IPS-18a (cell line): ENCODE data around the gene SLC44A1.
A peak's percentile ranks its signal among the peaks of the same experiment; 100 is the strongest.

Experiments used
- H3K27ac ChIP-seq: one replicate; pipeline ENCODE4 v1.5.1; 2013; ENCODE audit warnings: low read length
- H3K27me3 ChIP-seq: one replicate; pipeline ENCODE4 v1.6.1; 2013; ENCODE audit warnings: mild to moderate bottlenecking, low read length; ENCODE audit not compliant: control insufficient read depth, insufficient read depth
- H3K36me3 ChIP-seq: one replicate; pipeline ENCODE4 v1.6.1; 2013; ENCODE audit warnings: low read depth, low read length; ENCODE audit not compliant: control insufficient read depth
- H3K4me1 ChIP-seq: one replicate; pipeline ENCODE4 v1.6.1; 2013; ENCODE audit warnings: low read depth, low read length; ENCODE audit not compliant: control insufficient read depth
- H3K4me3 ChIP-seq: one replicate; pipeline ENCODE4 v1.5.1; 2013; ENCODE audit warnings: low read length
- H3K9ac ChIP-seq: one replicate; pipeline ENCODE4 v1.6.1; 2013; ENCODE audit warnings: mild to moderate bottlenecking, low read length, moderate library complexity
- H3K9me3 ChIP-seq: one replicate; pipeline ENCODE4 v1.6.1; 2013; ENCODE audit warnings: low read depth, low read length; ENCODE audit not compliant: control insufficient read depth

The SLC44A1 gene

DNA sequence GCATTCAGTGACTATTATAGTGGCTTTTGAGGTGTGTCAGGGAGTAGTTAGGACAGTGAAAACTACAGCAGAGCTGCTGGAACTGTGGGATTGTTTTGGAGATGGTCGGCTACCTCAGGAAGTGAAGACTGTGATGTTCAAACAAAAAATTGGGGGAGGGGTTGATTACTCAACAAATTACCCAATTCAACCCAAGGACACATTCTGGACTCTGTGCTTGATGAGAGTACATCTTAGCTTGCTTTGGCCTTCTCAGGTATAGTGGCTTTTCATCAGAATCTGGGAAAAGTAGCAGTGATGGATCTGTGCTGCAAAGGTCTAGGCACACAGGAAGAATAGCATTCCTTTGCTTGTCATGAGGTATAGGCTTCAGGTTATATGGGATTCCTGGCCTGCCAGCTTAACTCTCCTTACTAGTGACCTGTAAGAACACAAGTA lies 47.0 kb downstream of the SLC44A1 start:
- Histone ChIP-seq H3K4me3 (no peak overlapping the region), H3K27ac (peak overlapping the region; percentile 60), H3K9ac (no peak overlapping the region), H3K36me3 (no peaks in the 10 kb centered on the region), H3K27me3 (no peaks in the 10 kb centered on the region), H3K9me3 (no peaks in the 10 kb centered on the region), H3K4me1 (peaks cover 74% of the 10 kb centered on the region)

DNA sequence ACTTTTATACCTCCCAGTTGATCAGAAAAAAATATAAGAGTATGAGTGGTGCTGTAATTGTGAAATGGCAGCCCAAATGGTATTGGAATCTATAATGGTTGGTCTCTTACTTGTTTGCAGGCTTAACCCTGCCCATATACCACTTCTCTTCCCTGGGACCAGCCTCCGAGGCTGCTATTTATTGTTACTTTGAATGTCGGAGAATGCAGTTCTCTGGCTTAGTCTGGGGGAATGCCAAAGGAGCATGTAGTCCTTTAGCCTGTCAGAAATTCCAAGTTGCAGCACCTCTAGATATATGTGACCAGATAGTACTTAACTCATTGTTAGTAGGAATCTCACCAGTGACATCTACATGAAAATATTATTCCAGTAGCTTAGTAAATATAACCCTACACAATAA lies 47.5 kb downstream of the SLC44A1 start:
- no peaks in the 10 kb centered on the region for H3K9me3 ChIP-seq
- no peak overlapping the region for H3K27ac ChIP-seq
- H3K4me3 ChIP-seq: no peak overlapping the region
- H3K4me1 ChIP-seq: peaks cover 78% of the 10 kb centered on the region
- no peak overlapping the region for H3K9ac ChIP-seq
- no peaks in the 10 kb centered on the region for H3K36me3 ChIP-seq
- no peaks in the 10 kb centered on the region for H3K27me3 ChIP-seq

DNA sequence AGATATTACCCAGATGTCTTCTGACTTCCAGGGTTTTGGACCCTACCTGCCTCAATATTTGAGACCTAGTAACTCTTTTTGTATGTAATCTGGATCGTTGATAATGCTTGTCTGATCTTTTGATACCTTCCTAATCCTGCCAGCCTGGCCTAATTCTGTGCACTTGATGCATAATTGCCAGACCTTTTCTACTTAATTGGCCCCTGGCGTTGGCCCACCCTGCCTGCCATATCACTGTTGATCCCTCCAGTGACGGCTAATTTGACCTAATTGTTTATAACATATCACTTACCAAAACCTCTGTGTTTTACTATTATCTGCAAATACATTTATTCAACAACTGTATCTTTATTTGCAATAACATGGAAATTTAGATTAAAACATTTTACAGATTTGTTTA lies 49.0 kb downstream of the SLC44A1 start:
- no peak overlapping the region for H3K4me3 ChIP-seq
- H3K9ac ChIP-seq: no peak overlapping the region
- no peak overlapping the region for H3K27ac ChIP-seq
- H3K9me3 ChIP-seq: no peaks in the 10 kb centered on the region
- no peaks in the 10 kb centered on the region for H3K36me3 ChIP-seq
- no peaks in the 10 kb centered on the region for H3K27me3 ChIP-seq
- peaks cover 82% of the 10 kb centered on the region for H3K4me1 ChIP-seq

DNA sequence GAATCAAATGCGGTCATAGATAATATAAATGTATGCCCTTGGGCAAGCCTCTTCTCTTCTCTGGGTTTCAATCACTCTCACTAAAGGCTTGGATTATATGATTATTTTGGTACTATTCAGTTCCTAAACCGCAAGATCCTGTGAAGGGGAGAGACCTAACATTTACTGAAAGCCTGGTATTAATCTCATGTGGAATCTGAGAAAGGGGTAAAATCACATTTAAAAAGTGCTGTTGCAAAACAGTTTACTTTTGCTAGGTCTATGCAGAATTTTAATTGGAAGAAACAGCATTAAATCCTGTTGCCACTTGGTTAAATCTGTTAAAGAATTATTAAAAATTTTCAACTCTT lies 50.7 kb downstream of the SLC44A1 start:
- Histone ChIP-seq H3K9me3 (no peaks in the 10 kb centered on the region), H3K4me1 (peaks cover 77% of the 10 kb centered on the region), H3K36me3 (peaks cover 12% of the 10 kb centered on the region), H3K27ac (peak overlapping the region; percentile 71), H3K4me3 (peak overlapping the region; percentile 3), H3K9ac (peak overlapping the region; percentile 63), H3K27me3 (no peaks in the 10 kb centered on the region)

DNA sequence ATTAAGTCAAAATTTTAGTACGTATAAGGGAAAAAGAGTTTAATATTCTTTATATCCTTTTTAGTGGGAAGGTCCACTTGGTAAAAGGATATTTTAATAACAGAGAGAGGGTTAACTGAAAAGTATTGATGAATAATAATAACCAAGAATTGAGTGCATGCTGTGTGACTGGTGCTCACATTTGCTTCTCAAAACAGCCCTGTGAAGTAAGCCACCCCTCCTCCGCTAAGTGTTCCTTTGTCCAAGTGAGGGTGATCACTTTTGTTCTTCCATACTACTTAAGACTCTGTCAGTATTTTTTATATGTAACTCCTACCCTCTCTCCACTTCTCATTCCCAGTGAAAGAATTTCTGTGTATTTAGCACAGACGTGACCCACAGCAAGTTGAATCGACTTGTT lies 51.5 kb downstream of the SLC44A1 start:
- Histone ChIP-seq H3K4me3 (peak overlapping the region; percentile 42), H3K9ac (peak overlapping the region; percentile 63), H3K27ac (peak overlapping the region; percentile 71), H3K27me3 (no peaks in the 10 kb centered on the region), H3K9me3 (no peaks in the 10 kb centered on the region), H3K4me1 (peaks cover 69% of the 10 kb centered on the region), H3K36me3 (peaks cover 12% of the 10 kb centered on the region)

DNA sequence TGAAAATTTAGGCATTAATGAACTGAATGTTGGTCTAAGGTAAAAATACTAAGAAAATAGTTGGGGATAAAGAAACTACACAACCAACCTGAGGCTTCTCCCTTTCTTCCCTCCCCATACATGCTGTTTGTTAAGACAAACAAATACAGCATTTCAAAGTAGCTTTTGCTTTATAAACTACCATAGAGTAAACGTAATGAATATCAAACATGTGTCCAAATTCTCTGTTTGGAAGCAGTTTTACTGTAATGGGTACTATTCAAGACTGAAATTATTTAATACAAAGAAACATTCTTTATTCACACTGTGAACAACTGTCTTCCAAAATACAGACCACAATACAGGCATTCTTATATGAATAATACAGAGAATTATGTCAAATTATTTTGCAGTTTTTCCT lies 52.0 kb downstream of the SLC44A1 start:
- Histone ChIP-seq H3K27ac (peak overlapping the region; percentile 71), H3K9ac (peak overlapping the region; percentile 63), H3K9me3 (no peaks in the 10 kb centered on the region), H3K4me1 (peaks cover 65% of the 10 kb centered on the region), H3K36me3 (peaks cover 12% of the 10 kb centered on the region), H3K27me3 (no peaks in the 10 kb centered on the region), H3K4me3 (peak overlapping the region; percentile 42)

DNA sequence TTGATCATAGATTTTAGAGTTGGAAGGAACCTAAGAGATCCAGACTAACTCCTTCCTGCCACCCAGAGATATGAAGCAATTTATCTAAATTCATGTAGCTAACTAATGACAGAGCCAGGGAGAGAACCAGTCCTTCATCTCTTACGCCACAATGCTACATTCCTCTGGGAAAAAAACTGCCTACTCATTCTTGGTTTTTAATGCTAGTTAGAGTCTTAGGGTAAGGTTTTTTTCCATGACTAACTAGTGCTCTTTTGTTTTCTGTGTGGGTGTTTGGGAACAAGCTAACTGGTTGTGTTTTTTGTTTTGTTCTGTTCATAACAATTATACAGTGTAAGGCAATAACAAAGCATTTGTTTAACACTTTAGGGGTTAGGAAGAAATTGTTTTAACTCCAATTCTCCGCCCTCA lies 52.4 kb downstream of the SLC44A1 start:
- H3K9ac ChIP-seq: peak overlapping the region; percentile 63
- peaks cover 12% of the 10 kb centered on the region for H3K36me3 ChIP-seq
- no peaks in the 10 kb centered on the region for H3K9me3 ChIP-seq
- H3K27me3 ChIP-seq: no peaks in the 10 kb centered on the region
- H3K27ac ChIP-seq: peak overlapping the region; percentile 71
- H3K4me1 ChIP-seq: peaks cover 60% of the 10 kb centered on the region
- peak overlapping the region; percentile 42 for H3K4me3 ChIP-seq

DNA sequence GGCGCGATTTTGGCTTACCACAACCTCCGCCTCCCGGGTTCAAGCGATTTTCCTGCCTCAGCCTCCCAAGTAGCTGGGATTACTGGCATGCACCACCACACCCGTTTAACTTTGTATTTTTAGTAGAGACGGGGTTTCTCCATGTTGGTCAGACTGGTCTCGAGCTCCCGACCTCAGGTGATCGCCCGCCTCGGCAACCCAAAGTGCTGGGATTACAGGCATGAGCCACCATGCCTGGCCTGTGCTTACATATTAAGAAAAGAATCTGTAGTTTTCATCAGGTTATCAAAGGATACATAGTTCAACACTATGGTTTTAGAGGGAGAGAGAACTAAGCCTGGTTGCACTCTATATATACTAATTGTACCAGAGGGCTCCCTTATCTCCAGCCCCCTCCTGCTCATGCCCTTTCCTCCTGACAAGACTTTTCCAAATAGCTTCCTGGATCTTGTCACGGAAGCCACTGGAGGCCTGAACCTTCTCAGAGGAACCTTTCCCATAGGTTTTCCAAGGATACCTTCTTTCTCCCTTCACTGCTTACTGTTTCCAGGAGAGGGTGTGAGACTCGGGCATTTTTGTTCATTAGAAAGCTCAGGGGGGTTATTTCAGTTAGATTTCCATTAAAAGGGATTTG lies 53.1 kb downstream of the SLC44A1 start:
- H3K36me3 ChIP-seq: peaks cover 12% of the 10 kb centered on the region
- H3K27me3 ChIP-seq: no peaks in the 10 kb centered on the region
- no peaks in the 10 kb centered on the region for H3K9me3 ChIP-seq
- H3K4me3 ChIP-seq: no peak overlapping the region
- H3K9ac ChIP-seq: no peak overlapping the region
- H3K27ac ChIP-seq: peak overlapping the region; percentile 71
- peaks cover 54% of the 10 kb centered on the region for H3K4me1 ChIP-seq

DNA sequence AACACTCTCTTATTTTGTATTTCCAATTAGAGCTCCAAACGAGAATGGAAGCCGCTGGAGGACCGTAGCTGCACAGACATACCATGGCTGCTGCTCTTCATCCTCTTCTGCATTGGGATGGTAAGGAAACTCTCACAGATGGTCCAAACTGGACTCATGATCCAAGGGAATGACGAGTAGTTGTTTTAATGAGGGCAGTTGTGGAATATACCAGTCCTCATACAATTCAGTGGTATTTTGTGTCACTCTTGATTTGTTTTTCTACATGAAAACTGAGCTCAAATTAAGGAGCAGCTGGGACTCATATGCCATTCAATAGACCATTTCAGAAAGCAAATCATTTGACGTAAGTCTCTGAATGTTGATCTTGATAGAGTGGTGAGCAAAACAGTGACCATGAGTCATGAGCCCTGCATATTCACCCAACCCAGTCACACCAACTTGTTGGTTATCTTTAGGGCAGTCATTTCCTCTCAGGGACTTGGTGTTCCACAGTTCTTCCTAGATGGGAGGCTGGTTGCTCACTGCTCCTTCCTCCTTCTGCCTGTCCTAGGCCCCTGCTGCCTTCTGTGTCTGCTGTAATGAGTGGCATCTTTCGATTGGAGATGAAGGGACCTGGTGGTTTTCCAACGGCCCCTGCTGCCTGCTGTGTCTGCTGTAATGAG lies 54.9 kb downstream of the SLC44A1 start:
- Histone ChIP-seq H3K9ac (no peak overlapping the region), H3K9me3 (no peaks in the 10 kb centered on the region), H3K36me3 (peaks cover 20% of the 10 kb centered on the region), H3K4me3 (no peak overlapping the region), H3K4me1 (peaks cover 43% of the 10 kb centered on the region), H3K27me3 (no peaks in the 10 kb centered on the region), H3K27ac (no peak overlapping the region)

DNA sequence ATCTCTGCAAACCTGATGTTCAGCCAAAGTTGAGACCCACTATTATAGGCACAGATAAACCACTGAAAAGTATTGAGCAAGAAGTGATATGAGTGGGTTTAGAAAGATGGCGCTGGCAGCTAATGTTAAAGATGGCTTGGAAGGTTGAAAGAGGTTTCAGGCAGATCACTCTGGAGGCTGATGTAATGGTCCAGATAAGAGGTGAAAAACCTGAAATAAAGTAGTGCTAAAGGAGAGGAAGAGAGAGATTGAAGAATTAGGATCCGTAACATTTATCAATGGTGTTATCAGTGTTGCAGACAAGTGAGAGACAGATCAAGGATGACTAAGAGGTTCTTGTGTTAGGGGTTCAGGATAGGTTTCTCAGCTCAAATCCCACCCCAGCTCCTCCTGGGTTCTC lies 58.3 kb downstream of the SLC44A1 start:
- Histone ChIP-seq H3K4me1 (peaks cover 11% of the 10 kb centered on the region), H3K27ac (no peak overlapping the region), H3K36me3 (peaks cover 20% of the 10 kb centered on the region)

DNA sequence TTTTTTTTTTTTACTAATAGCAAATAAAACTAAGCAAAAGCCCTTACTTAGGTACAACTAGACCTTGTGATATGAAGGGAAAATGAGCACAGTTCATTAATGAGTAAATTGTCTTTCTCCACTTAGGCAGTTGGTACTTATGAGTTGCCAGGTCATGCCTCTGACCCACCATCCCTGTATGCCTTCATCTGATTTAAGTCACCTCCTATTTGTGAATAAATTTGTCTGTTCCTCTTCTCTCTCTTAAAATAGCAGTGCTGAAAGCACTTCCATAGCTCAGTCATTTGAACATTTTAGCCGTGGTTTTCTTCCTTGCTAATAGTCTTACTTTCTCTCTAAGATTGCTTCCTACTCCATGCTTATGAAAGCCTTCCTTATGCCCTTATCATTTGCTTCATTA lies 61.4 kb downstream of the SLC44A1 start:
- H3K9ac ChIP-seq: no peak overlapping the region
- H3K27ac ChIP-seq: no peak overlapping the region
- H3K36me3 ChIP-seq: peaks cover 11% of the 10 kb centered on the region
- H3K9me3 ChIP-seq: no peaks in the 10 kb centered on the region
- H3K27me3 ChIP-seq: no peaks in the 10 kb centered on the region
- H3K4me1 ChIP-seq: peaks cover 13% of the 10 kb centered on the region
- H3K4me3 ChIP-seq: no peak overlapping the region

More for the DNA sequence above, 58.3 kb downstream of the SLC44A1 start:
- H3K4me3 ChIP-seq: no peak overlapping the region
- no peaks in the 10 kb centered on the region for H3K27me3 ChIP-seq
- no peaks in the 10 kb centered on the region for H3K9me3 ChIP-seq
- no peak overlapping the region for H3K9ac ChIP-seq
